ENCODE results near the gene TMOD4. TPM values are rescaled to one million over a fixed set of nuclear protein-coding genes. Genes with fewer than 3 reads are reported as not detected.

Gene TMOD4
- total and polyA plus RNA-seq, 10 of the 15 experiments (the other 5 are each of a cell fraction or from before 2014, with no cell fraction given), result 0.30 to 1.2 (median 0.50) TPM; not detected in 1

DNA sequence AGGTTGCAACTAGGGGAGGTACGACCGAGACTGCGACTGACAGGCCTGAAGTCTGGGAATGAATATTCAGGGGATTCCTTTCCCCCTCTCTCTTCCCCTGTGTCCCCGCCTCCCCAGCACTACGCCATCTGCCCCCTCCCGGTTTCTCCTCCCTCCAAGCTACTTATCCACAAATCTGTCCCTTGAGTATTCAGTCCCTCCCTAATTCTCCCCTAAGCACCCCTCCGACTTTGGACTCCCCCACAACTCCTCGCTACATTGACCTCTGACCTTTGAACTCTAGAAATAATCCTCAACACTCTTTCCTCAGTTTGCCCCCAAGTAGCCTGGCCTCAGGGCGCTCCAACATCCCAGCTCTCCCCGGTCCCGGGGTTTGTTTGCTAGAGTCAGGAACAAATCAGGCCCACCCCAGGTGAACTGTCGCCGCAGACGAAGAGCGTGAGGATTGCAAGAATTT, 10.5 kb downstream of the TMOD4 start:
- no peaks in the 10 kb centered on the region for H4K20me1 ChIP-seq (ENCODE audit: control insufficient read depth, insufficient read depth)
- intact Hi-C loops (cut with micrococcal nuclease; ENCODE audit: unreplicated experiment), result no loop called here
- peaks cover 1 to 3% of the 10 kb centered on the region in 2 experiments; a peak in 2 of 4 replicates for H3K36me3 ChIP-seq (ENCODE audit: control insufficient read depth in 2 of 2, insufficient read depth in 2 of 2, low read length in 1 of 2)
- H3K9me3 ChIP-seq (replicated peaks; ENCODE audit: control insufficient read depth, insufficient read depth, low read length), result no peaks in the 10 kb centered on the region
- H3K4me2 ChIP-seq (ENCODE audit: control insufficient read depth, insufficient read depth), result peak overlapping the region; percentile 91
- POLR2A ChIA-PET, result interaction anchor here (1.4 to 2.2 kb wide), 2 partner anchors 8 to 116 kb away, joined by 4 to 19 read pairs; partner anchors contain the start of genes TNFAIP8L2 and ZNF687
- no peak for FAIRE-seq
- no peak for DNase-seq (ENCODE audit: low read depth, low spot score)
- BruUV-seq (replicated peaks), result no TSS peak
- peaks cover 9% of the 10 kb centered on the region for H3K4me1 ChIP-seq (ENCODE audit: control insufficient read depth, insufficient read depth, low read length)
- H3K4me3 ChIP-seq, result peak overlapping the region; percentile 90
- ATAC-seq, result peak; percentile 6; the same call in 1 of the 3 replicates
- peak overlapping the region; percentile 98 for H3K9ac ChIP-seq (ENCODE audit: control insufficient read depth, insufficient read depth, low read length)
- in situ Hi-C loops (cut with MboI), result no loop called here
- H3K79me2 ChIP-seq (ENCODE audit: control insufficient read depth, insufficient read depth, low read length), result peaks cover 24% of the 10 kb centered on the region
- RAD21 ChIA-PET (ENCODE audit: unreplicated experiment), result interaction anchor here (1.0 kb wide), 1 partner anchor 9 kb away, joined by 3 read pairs; the partner anchor contains the start of gene TNFAIP8L2
- peak overlapping the region; percentile 97 for H2AFZ ChIP-seq (ENCODE audit: control insufficient read depth, low read depth, low read length)
- H3K27ac ChIP-seq (ENCODE audit: control insufficient read depth, insufficient read depth), result peak overlapping the region; percentile 69
- H3K27me3 ChIP-seq (replicated peaks in 1 of 2; ENCODE audit: control insufficient read depth in 2 of 2, insufficient read depth in 2 of 2, low read length in 1 of 2), result no peaks in the 10 kb centered on the region
- SMC1A ChIA-PET (ENCODE audit: uncharacterized antibody, unreplicated experiment), result interaction anchor here (0.6 to 1.2 kb wide), 2 partner anchors 9 to 542 kb away, joined by 5 to 6 read pairs; partner anchors contain the start of gene TNFAIP8L2
- 34% methylated on average over 13 of the region's 15 CpGs for WGBS (ENCODE audit: insufficient coverage, insufficient replicate concordance, low lambda C conversion rate, missing lambda C conversion rate)
- CTCF ChIA-PET, result interaction anchor here (0.6 to 2.3 kb wide), 4 partner anchors 8 to 647 kb away, joined by 3 to 12 read pairs (median 8); partner anchors contain the start of gene TNFAIP8L2
- TF ChIP-seq CHD4 (IDR thresholded peaks at IDR 0.05), result no peak
- TF ChIP-seq PAX5 (IDR thresholded peaks at IDR 0.05; ENCODE audit: borderline replicate concordance, low read depth, low read length), result no peak
- TF ChIP-seq NR2C2 (IDR thresholded peaks at IDR 0.05; ENCODE audit: borderline replicate concordance, control insufficient read depth, insufficient read length, low read depth), result peak; percentile 71
- 0 out of 2 replicates have a peak, but pooled peaks have one; percentile 18 for TF ChIP-seq SIN3A (IDR thresholded peaks at IDR 0.05; ENCODE audit: low read depth, low read length)
- no peak for TF ChIP-seq SRF (IDR thresholded peaks at IDR 0.05; ENCODE audit: low read depth in 2 of 2, low read length in 2 of 2)
- TF ChIP-seq FOXM1 (IDR thresholded peaks at IDR 0.05; ENCODE audit: low read depth, low read length), result no peak
- TF ChIP-seq HCFC1 (IDR thresholded peaks at IDR 0.05; ENCODE audit: low read length), result no peak
- TF ChIP-seq, protein P1, sequence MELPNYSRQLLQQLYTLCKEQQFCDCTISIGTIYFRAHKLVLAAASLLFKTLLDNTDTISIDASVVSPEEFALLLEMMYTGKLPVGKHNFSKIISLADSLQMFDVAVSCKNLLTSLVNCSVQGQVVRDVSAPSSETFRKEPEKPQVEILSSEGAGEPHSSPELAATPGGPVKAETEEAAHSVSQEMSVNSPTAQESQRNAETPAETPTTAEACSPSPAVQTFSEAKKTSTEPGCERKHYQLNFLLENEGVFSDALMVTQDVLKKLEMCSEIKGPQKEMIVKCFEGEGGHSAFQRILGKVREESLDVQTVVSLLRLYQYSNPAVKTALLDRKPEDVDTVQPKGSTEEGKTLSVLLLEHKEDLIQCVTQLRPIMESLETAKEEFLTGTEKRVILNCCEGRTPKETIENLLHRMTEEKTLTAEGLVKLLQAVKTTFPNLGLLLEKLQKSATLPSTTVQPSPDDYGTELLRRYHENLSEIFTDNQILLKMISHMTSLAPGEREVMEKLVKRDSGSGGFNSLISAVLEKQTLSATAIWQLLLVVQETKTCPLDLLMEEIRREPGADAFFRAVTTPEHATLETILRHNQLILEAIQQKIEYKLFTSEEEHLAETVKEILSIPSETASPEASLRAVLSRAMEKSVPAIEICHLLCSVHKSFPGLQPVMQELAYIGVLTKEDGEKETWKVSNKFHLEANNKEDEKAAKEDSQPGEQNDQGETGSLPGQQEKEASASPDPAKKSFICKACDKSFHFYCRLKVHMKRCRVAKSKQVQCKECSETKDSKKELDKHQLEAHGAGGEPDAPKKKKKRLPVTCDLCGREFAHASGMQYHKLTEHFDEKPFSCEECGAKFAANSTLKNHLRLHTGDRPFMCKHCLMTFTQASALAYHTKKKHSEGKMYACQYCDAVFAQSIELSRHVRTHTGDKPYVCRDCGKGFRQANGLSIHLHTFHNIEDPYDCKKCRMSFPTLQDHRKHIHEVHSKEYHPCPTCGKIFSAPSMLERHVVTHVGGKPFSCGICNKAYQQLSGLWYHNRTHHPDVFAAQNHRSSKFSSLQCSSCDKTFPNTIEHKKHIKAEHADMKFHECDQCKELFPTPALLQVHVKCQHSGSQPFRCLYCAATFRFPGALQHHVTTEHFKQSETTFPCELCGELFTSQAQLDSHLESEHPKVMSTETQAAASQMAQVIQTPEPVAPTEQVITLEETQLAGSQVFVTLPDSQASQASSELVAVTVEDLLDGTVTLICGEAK (IDR thresholded peaks at IDR 0.05; ENCODE audit: borderline replicate concordance), result no peak
- TF ChIP-seq, protein P2, sequence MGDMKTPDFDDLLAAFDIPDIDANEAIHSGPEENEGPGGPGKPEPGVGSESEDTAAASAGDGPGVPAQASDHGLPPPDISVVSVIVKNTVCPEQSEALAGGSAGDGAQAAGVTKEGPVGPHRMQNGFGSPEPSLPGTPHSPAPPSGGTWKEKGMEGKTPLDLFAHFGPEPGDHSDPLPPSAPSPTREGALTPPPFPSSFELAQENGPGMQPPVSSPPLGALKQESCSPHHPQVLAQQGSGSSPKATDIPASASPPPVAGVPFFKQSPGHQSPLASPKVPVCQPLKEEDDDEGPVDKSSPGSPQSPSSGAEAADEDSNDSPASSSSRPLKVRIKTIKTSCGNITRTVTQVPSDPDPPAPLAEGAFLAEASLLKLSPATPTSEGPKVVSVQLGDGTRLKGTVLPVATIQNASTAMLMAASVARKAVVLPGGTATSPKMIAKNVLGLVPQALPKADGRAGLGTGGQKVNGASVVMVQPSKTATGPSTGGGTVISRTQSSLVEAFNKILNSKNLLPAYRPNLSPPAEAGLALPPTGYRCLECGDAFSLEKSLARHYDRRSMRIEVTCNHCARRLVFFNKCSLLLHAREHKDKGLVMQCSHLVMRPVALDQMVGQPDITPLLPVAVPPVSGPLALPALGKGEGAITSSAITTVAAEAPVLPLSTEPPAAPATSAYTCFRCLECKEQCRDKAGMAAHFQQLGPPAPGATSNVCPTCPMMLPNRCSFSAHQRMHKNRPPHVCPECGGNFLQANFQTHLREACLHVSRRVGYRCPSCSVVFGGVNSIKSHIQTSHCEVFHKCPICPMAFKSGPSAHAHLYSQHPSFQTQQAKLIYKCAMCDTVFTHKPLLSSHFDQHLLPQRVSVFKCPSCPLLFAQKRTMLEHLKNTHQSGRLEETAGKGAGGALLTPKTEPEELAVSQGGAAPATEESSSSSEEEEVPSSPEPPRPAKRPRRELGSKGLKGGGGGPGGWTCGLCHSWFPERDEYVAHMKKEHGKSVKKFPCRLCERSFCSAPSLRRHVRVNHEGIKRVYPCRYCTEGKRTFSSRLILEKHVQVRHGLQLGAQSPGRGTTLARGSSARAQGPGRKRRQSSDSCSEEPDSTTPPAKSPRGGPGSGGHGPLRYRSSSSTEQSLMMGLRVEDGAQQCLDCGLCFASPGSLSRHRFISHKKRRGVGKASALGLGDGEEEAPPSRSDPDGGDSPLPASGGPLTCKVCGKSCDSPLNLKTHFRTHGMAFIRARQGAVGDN (IDR thresholded peaks at IDR 0.05), result peak; percentile 21; the same call in 1 of the 2 replicates
- TF ChIP-seq SREBF1 (IDR thresholded peaks at IDR 0.05; ENCODE audit: low read length), result peak; percentile 30; the same call in 1 of the 2 replicates
- TF ChIP-seq, protein P3, sequence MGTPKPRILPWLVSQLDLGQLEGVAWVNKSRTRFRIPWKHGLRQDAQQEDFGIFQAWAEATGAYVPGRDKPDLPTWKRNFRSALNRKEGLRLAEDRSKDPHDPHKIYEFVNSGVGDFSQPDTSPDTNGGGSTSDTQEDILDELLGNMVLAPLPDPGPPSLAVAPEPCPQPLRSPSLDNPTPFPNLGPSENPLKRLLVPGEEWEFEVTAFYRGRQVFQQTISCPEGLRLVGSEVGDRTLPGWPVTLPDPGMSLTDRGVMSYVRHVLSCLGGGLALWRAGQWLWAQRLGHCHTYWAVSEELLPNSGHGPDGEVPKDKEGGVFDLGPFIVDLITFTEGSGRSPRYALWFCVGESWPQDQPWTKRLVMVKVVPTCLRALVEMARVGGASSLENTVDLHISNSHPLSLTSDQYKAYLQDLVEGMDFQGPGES (IDR thresholded peaks at IDR 0.05), result no peak
- peak; percentile 97 for TF ChIP-seq NR2F1 (conservative IDR thresholded peaks at IDR 0.05)
- TF ChIP-seq NR2C1 (IDR thresholded peaks at IDR 0.05), result peak; percentile 95
- peak; percentile 83 for TF ChIP-seq MTA2 (IDR thresholded peaks at IDR 0.05; ENCODE audit: low read depth)

Data from GM12878 (cell line).